HL-60 (cell line): ENCODE results near the gene RYR2.

ENCODE experiments used
- DNase-seq, 2 experiments: peaks; one replicate each; pipeline ENCODE4 v3.0.0-alpha.2; 2010 to 2020; ENCODE audit warnings: low read depth in 1 of 2, low spot score in 1 of 2
- H3K27ac ChIP-seq: fragments of 250-450 bp; sonication (Bioruptor Pico); replicated peaks from 2 replicates; pipeline ENCODE4 v1.5.1; 2020; ENCODE audit warnings: mild to moderate bottlenecking, moderate library complexity
- H3K27me3 ChIP-seq: fragments of 250-450 bp; sonication (Bioruptor Pico); 2 replicates; pipeline ENCODE4 v1.5.1; 2021; ENCODE audit warnings: mild to moderate bottlenecking, moderate library complexity; ENCODE audit not compliant: insufficient read depth, poor library complexity, severe bottlenecking
- H3K4me3 ChIP-seq: replicated peaks from 2 replicates; pipeline ENCODE4 v1.5.1; 2011; ENCODE audit warnings: mild to moderate bottlenecking, control low read depth, low read length; ENCODE audit not compliant: insufficient read depth
- GABPA ChIP-seq: IDR thresholded peaks from 2 replicates; pipeline ENCODE4 v1.6.1; 2012; ENCODE audit warnings: low read depth
- POLR2AphosphoS5 ChIP-seq: IDR thresholded peaks from 2 replicates; pipeline ENCODE4 v1.6.1; 2012; ENCODE audit warnings: low read depth
- SPI1 ChIP-seq: IDR thresholded peaks from 2 replicates; pipeline ENCODE4 v1.6.1; 2012; ENCODE audit warnings: low read depth, mild to moderate bottlenecking, borderline replicate concordance
- TF ChIP-seq, protein P1 (sequence below): IDR thresholded peaks from 2 replicates; pipeline ENCODE4 v1.6.1; 2012; ENCODE audit warnings: low read depth; ENCODE audit not compliant: insufficient replicate concordance
- TF ChIP-seq, protein P2 (sequence below): IDR thresholded peaks from one replicate; pipeline ENCODE4 v1.5.1; 2011; ENCODE audit warnings: low read length, control low read depth, inconsistent platforms; ENCODE audit not compliant: insufficient read depth

The RYR2 gene

DNA sequence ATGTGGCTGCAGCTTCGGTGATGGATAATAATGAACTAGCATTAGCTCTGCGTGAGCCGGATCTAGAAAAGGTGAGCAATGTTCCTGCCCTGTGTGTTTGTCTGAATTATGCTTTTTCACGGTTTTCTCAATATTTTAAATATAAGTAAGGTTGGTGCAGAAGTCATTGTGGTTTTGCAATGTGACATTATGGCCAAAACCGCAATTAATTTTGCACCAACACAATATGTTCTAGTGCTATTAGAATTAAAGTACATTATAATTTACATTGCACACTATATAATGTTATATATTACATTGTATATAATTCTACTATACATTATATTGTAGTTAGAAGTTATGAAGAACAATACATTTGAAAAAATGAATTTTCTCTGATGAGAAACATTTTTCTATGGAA, 592.9 kb downstream of the RYR2 start:
- no peaks in the 10 kb centered on the region for H3K27me3 ChIP-seq
- TF ChIP-seq, protein P1, sequence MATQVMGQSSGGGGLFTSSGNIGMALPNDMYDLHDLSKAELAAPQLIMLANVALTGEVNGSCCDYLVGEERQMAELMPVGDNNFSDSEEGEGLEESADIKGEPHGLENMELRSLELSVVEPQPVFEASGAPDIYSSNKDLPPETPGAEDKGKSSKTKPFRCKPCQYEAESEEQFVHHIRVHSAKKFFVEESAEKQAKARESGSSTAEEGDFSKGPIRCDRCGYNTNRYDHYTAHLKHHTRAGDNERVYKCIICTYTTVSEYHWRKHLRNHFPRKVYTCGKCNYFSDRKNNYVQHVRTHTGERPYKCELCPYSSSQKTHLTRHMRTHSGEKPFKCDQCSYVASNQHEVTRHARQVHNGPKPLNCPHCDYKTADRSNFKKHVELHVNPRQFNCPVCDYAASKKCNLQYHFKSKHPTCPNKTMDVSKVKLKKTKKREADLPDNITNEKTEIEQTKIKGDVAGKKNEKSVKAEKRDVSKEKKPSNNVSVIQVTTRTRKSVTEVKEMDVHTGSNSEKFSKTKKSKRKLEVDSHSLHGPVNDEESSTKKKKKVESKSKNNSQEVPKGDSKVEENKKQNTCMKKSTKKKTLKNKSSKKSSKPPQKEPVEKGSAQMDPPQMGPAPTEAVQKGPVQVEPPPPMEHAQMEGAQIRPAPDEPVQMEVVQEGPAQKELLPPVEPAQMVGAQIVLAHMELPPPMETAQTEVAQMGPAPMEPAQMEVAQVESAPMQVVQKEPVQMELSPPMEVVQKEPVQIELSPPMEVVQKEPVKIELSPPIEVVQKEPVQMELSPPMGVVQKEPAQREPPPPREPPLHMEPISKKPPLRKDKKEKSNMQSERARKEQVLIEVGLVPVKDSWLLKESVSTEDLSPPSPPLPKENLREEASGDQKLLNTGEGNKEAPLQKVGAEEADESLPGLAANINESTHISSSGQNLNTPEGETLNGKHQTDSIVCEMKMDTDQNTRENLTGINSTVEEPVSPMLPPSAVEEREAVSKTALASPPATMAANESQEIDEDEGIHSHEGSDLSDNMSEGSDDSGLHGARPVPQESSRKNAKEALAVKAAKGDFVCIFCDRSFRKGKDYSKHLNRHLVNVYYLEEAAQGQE = no peak
- H3K4me3 ChIP-seq = no peak overlapping the region
- no peak for DNase-seq
- no peak overlapping the region for H3K27ac ChIP-seq

- DNase-seq = no peak
- TF ChIP-seq POLR2AphosphoS5 (no peak), GABPA (no peak), SPI1 (no peak)
- TF ChIP-seq, protein P2, sequence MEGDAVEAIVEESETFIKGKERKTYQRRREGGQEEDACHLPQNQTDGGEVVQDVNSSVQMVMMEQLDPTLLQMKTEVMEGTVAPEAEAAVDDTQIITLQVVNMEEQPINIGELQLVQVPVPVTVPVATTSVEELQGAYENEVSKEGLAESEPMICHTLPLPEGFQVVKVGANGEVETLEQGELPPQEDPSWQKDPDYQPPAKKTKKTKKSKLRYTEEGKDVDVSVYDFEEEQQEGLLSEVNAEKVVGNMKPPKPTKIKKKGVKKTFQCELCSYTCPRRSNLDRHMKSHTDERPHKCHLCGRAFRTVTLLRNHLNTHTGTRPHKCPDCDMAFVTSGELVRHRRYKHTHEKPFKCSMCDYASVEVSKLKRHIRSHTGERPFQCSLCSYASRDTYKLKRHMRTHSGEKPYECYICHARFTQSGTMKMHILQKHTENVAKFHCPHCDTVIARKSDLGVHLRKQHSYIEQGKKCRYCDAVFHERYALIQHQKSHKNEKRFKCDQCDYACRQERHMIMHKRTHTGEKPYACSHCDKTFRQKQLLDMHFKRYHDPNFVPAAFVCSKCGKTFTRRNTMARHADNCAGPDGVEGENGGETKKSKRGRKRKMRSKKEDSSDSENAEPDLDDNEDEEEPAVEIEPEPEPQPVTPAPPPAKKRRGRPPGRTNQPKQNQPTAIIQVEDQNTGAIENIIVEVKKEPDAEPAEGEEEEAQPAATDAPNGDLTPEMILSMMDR = no peak
- TF ChIP-seq, protein P1 = no peak
- Histone ChIP-seq H3K27ac (no peak overlapping the region), H3K4me3 (no peak overlapping the region), H3K27me3 (no peaks in the 10 kb centered on the region)
Observed at GRCh38 chr1:237638555-237638954, 596.6 kb downstream of the RYR2 start.

DNA sequence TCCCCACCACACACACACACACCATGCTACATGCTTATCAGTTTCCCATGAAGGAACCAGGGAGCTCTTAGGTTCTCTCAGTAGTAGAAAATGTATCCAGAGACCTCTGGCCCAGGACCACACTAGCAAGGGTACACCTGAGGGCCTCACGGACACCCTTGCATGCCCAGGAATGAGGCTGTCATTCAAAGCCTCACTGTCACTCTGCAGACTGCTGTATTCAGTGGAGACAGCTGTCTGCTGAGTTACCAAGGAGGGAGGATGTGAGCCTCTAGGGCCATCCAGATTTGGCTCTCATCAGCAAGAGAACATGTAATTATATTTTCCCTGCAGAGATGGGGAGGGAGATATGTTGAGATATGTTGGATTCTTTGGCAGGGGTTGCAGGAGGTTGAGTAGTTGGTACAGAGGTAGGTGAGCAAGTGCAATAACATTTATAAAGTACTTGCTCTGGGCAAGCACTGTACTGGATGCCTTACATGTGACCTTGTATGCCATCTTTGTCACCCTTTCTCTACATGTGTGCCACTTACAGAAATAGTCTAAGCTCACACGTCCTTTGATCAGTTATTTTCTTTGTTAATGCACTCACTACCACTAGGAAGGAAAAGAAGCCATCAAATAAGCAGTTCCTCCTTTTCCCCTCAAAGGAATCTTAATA, 598.2 kb downstream of the RYR2 start:
- Histone ChIP-seq H3K4me3 (no peak overlapping the region), H3K27ac (no peak overlapping the region), H3K27me3 (no peaks in the 10 kb centered on the region)
- DNase-seq = no peak
- TF ChIP-seq, protein P2 = no peak
- TF ChIP-seq, protein P1 = no peak
- no peak for TF ChIP-seq SPI1
- no peak for TF ChIP-seq POLR2AphosphoS5
- no peak for TF ChIP-seq GABPA

GRCh38 chr1:237640966-237641365, 599.0 kb downstream of the RYR2 start:
- no peak overlapping the region for H3K4me3 ChIP-seq
- no peak for TF ChIP-seq POLR2AphosphoS5
- no peak for TF ChIP-seq SPI1
- TF ChIP-seq, protein P1 = no peak
- no peak for TF ChIP-seq GABPA
- DNase-seq = no peak
- H3K27me3 ChIP-seq = no peaks in the 10 kb centered on the region
- no peak overlapping the region for H3K27ac ChIP-seq
